Neural progenitor cell (in vitro differentiated cells): ENCODE measurements around the gene GTPBP10. TPM values are rescaled to one million over a fixed set of nuclear protein-coding genes. Genes with fewer than 3 reads are reported as not detected.

ENCODE experiments used
- DNase-seq: peaks from one replicate; pipeline ENCODE4 v3.0.0-alpha.2; 2016; ENCODE audit warnings: low spot score
- H2AFZ ChIP-seq: fragments of 200-600 bp; sonication (generic); replicated peaks from 2 replicates; pipeline ENCODE4 v1.6.1; 2016; ENCODE audit warnings: antibody characterized with exemption
- H3F3A ChIP-seq: fragments of 200-600 bp; sonication (generic); 2 replicates; pipeline ENCODE4 v1.6.1; 2016; ENCODE audit warnings: antibody characterized with exemption, low read depth
- H3K27ac ChIP-seq: fragments of 200-600 bp; sonication (generic); 2 replicates; pipeline ENCODE4 v1.5.1; 2016; ENCODE audit warnings: mild to moderate bottlenecking
- H3K27me3 ChIP-seq: fragments of 200-600 bp; sonication (generic); 2 replicates; pipeline ENCODE4 v1.6.1; 2016; ENCODE audit warnings: mild to moderate bottlenecking, moderate library complexity
- H3K36me3 ChIP-seq: fragments of 200-600 bp; sonication (generic); 2 replicates; pipeline ENCODE4 v1.5.1; 2016
- H3K4me1 ChIP-seq: fragments of 200-600 bp; sonication (generic); 2 replicates; pipeline ENCODE4 v1.6.1; 2016; ENCODE audit warnings: mixed run types
- H3K4me2 ChIP-seq: fragments of 200-600 bp; sonication (generic); 2 replicates; pipeline ENCODE4 v1.6.1; 2016
- H3K4me3 ChIP-seq: fragments of 200-600 bp; sonication (generic); 2 replicates; pipeline ENCODE4 v1.5.1; 2016
- H3K79me2 ChIP-seq: fragments of 200-600 bp; sonication (generic); 2 replicates; pipeline ENCODE4 v1.6.1; 2016; ENCODE audit warnings: low read depth
- H3K9ac ChIP-seq: fragments of 200-600 bp; sonication (generic); 2 replicates; pipeline ENCODE4 v1.6.1; 2016
- H3K9me3 ChIP-seq: fragments of 200-600 bp; sonication (generic); 2 replicates; pipeline ENCODE4 v1.5.1; 2016; ENCODE audit warnings: low read depth
- H4K20me1 ChIP-seq: fragments of 200-600 bp; sonication (generic); 2 replicates; pipeline ENCODE4 v1.6.1; 2016; ENCODE audit warnings: low read depth
- H3K27ac Mint-ChIP-seq: 3 replicates; pipeline ENCODE4 v1.8.0; 2021; ENCODE audit warnings: mixed read lengths
- H3K27me3 Mint-ChIP-seq: 2 replicates; pipeline ENCODE4 v1.8.0; 2022; ENCODE audit warnings: low read depth, mild to moderate bottlenecking, inconsistent platforms, moderate library complexity, mixed read lengths; ENCODE audit not compliant: insufficient read depth
- H3K36me3 Mint-ChIP-seq: 3 replicates; pipeline ENCODE4 v1.8.0; 2021; ENCODE audit warnings: mixed read lengths
- H3K4me1 Mint-ChIP-seq: 3 replicates; pipeline ENCODE4 v1.8.0; 2021; ENCODE audit warnings: mixed read lengths
- H3K4me3 Mint-ChIP-seq: 3 replicates; pipeline ENCODE4 v1.8.0; 2021; ENCODE audit warnings: mild to moderate bottlenecking, moderate library complexity, mixed read lengths
- H3K9me3 Mint-ChIP-seq: 3 replicates; pipeline ENCODE4 v1.8.0; 2020; ENCODE audit warnings: mixed read lengths
- CTCF ChIP-seq: fragments of 200-600 bp; sonication (generic); IDR thresholded peaks from 2 replicates; pipeline ENCODE4 v1.5.1; 2017; ENCODE audit warnings: antibody characterized with exemption, mild to moderate bottlenecking
- EZH2 ChIP-seq: fragments of 200-600 bp; sonication (generic); IDR thresholded peaks from 2 replicates; pipeline ENCODE4 v1.6.1; 2017; ENCODE audit warnings: antibody characterized with exemption, mild to moderate bottlenecking, moderate library complexity
- EZH2phosphoT487 ChIP-seq: fragments of 200-600 bp; sonication (generic); IDR thresholded peaks from 2 replicates; pipeline ENCODE4 v1.6.1; 2017; ENCODE audit warnings: antibody characterized with exemption
- total RNA-seq: library from RNA; depleted of rRNA; stranded (reverse); fragments of >200 nt; gene quantifications from 2 replicates; pipeline ENCODE4 v1.2.3, GENCODE V29; 2015; ENCODE audit warnings: low replicate concordance

The GTPBP10 gene
- total RNA-seq, 1 donor from 2014 or later, result 29.9 TPM

GRCh38 chr7:90424720-90425119 lies 78.2 kb downstream of the GTPBP10 start:
- H3K4me1 Mint-ChIP-seq, result no peaks in the 10 kb centered on the region
- Histone ChIP-seq H3K27me3 (no peaks in the 10 kb centered on the region), H2AFZ (no peak overlapping the region), H3K4me1 (no peaks in the 10 kb centered on the region), H3K4me2 (no peak overlapping the region), H3K9me3 (no peaks in the 10 kb centered on the region), H3K4me3 (no peak overlapping the region), H3F3A (no peaks in the 10 kb centered on the region), H3K36me3 (no peaks in the 10 kb centered on the region), H3K9ac (no peak overlapping the region), H3K27ac (no peak overlapping the region), H4K20me1 (no peaks in the 10 kb centered on the region), H3K79me2 (no peaks in the 10 kb centered on the region)
- TF ChIP-seq CTCF (no peak), EZH2 (no peak), EZH2phosphoT487 (no peak)
- no peak overlapping the region for H3K27ac Mint-ChIP-seq
- H3K27me3 Mint-ChIP-seq, result peaks cover 2% of the 10 kb centered on the region
- no peaks in the 10 kb centered on the region for H3K9me3 Mint-ChIP-seq
- H3K36me3 Mint-ChIP-seq, result no peaks in the 10 kb centered on the region
- no peak for DNase-seq
- no peak overlapping the region for H3K4me3 Mint-ChIP-seq

- no peak overlapping the region for H3K9ac ChIP-seq
- H3K4me3 ChIP-seq, result no peak overlapping the region
- Mint-ChIP-seq H3K27me3 (peaks cover 2% of the 10 kb centered on the region), H3K36me3 (no peaks in the 10 kb centered on the region), H3K4me1 (no peaks in the 10 kb centered on the region), H3K4me3 (no peak overlapping the region), H3K9me3 (no peaks in the 10 kb centered on the region), H3K27ac (no peak overlapping the region)
- no peaks in the 10 kb centered on the region for H3F3A ChIP-seq
- H3K27me3 ChIP-seq, result no peaks in the 10 kb centered on the region
- H2AFZ ChIP-seq, result no peak overlapping the region
- H3K27ac ChIP-seq, result no peak overlapping the region
- no peak overlapping the region for H3K4me2 ChIP-seq
- H3K79me2 ChIP-seq, result no peaks in the 10 kb centered on the region
- DNase-seq, result no peak
- H3K9me3 ChIP-seq, result no peaks in the 10 kb centered on the region
- no peaks in the 10 kb centered on the region for H4K20me1 ChIP-seq
- no peak for TF ChIP-seq EZH2phosphoT487
- no peak for TF ChIP-seq EZH2
- no peak for TF ChIP-seq CTCF
- no peaks in the 10 kb centered on the region for H3K36me3 ChIP-seq
- H3K4me1 ChIP-seq, result no peaks in the 10 kb centered on the region
These were observed 78.9 kb downstream of the GTPBP10 start for GRCh38 chr7:90425376-90425775.

GRCh38 chr7:90430614-90431460 lies 84.3 kb downstream of the GTPBP10 start:
- TF ChIP-seq CTCF, result no peak
- no peak for TF ChIP-seq EZH2phosphoT487
- TF ChIP-seq EZH2, result no peak
- Histone ChIP-seq H4K20me1 (no peaks in the 10 kb centered on the region), H3K4me2 (no peak overlapping the region), H3K79me2 (no peaks in the 10 kb centered on the region), H2AFZ (no peak overlapping the region), H3K9me3 (no peaks in the 10 kb centered on the region), H3K27ac (no peak overlapping the region), H3K9ac (no peak overlapping the region), H3F3A (no peaks in the 10 kb centered on the region), H3K36me3 (no peaks in the 10 kb centered on the region), H3K4me1 (no peaks in the 10 kb centered on the region), H3K4me3 (no peak overlapping the region), H3K27me3 (no peaks in the 10 kb centered on the region)
- H3K9me3 Mint-ChIP-seq, result peaks cover 12% of the 10 kb centered on the region
- no peak overlapping the region for H3K4me3 Mint-ChIP-seq
- H3K27me3 Mint-ChIP-seq, result peaks cover 6% of the 10 kb centered on the region
- no peak for DNase-seq
- H3K36me3 Mint-ChIP-seq, result peaks cover 2% of the 10 kb centered on the region
- H3K4me1 Mint-ChIP-seq, result no peaks in the 10 kb centered on the region
- H3K27ac Mint-ChIP-seq, result no peak overlapping the region
